Skeletal muscle satellite cell (primary cell): ENCODE measurements around the gene COX8A.

ENCODE experiments used
- H3K27me3 ChIP-seq: 2 replicates; pipeline ENCODE4 v1.7.0; 2013; ENCODE audit warnings: low read length; ENCODE audit not compliant: control insufficient read depth, insufficient read depth
- H3K36me3 ChIP-seq: 2 replicates; pipeline ENCODE4 v1.7.0; 2013; ENCODE audit warnings: mild to moderate bottlenecking, control low read depth, low read length; ENCODE audit not compliant: insufficient read depth
- H3K4me1 ChIP-seq: 2 replicates; pipeline ENCODE4 v1.7.0; 2013; ENCODE audit warnings: low read length; ENCODE audit not compliant: control insufficient read depth, insufficient read depth
- H3K4me2 ChIP-seq: 2 replicates; pipeline ENCODE4 v1.7.0; 2013; ENCODE audit warnings: mild to moderate bottlenecking, low read length
- H3K4me3 ChIP-seq: 2 replicates; pipeline ENCODE4 v1.7.0; 2013; ENCODE audit warnings: low read length
- H3K9ac ChIP-seq: 2 replicates; pipeline ENCODE4 v1.7.0; 2013; ENCODE audit warnings: mild to moderate bottlenecking, low read depth, low read length, moderate library complexity
- H3K9me3 ChIP-seq: replicated peaks from 2 replicates; pipeline ENCODE4 v1.7.0; 2013; ENCODE audit warnings: mild to moderate bottlenecking, control low read depth, low read length

The COX8A gene

DNA sequence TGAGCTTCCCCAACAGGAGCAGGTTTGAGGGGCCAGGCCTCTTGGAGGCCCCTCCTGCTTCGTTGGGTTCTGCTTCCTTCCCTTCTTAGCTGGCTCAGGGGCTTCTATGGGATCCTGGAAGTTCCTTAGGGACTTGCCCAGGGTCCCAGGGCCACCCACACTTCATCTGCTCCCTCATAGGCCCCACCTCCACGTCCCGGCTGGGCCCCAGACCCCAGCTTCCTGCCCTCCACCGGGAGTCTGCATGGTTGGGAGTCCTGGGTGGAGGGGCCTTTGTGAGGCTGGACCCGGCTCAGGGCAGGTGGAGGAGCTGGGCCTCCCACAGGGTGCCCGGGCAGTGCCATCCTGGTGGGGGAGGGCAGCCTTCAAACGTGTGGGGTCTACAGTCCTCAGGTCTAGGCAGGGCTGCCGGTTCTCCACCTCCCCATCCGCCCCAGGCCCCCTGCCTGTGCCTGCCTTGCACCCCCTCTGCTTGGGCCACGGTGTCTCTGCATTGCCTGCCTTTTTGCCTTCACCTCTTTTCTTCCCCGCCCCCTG lies 23.4 kb downstream of the COX8A start:
- no peak overlapping the region for H3K4me3 ChIP-seq
- H3K36me3 ChIP-seq = peaks cover 38% of the 10 kb centered on the region
- no peaks in the 10 kb centered on the region for H3K27me3 ChIP-seq
- peaks cover 4% of the 10 kb centered on the region for H3K4me1 ChIP-seq
- H3K9ac ChIP-seq = no peak overlapping the region
- H3K9me3 ChIP-seq = no peaks in the 10 kb centered on the region
- no peak overlapping the region for H3K4me2 ChIP-seq

GRCh38 chr11:63998558-63999348 lies 24.3 kb downstream of the COX8A start:
- H3K4me3 ChIP-seq = no peak overlapping the region
- H3K4me2 ChIP-seq = no peak overlapping the region
- H3K27me3 ChIP-seq = no peaks in the 10 kb centered on the region
- H3K36me3 ChIP-seq = peaks cover 38% of the 10 kb centered on the region
- no peak overlapping the region for H3K9ac ChIP-seq
- H3K4me1 ChIP-seq = peaks cover 4% of the 10 kb centered on the region
- H3K9me3 ChIP-seq = no peaks in the 10 kb centered on the region

DNA sequence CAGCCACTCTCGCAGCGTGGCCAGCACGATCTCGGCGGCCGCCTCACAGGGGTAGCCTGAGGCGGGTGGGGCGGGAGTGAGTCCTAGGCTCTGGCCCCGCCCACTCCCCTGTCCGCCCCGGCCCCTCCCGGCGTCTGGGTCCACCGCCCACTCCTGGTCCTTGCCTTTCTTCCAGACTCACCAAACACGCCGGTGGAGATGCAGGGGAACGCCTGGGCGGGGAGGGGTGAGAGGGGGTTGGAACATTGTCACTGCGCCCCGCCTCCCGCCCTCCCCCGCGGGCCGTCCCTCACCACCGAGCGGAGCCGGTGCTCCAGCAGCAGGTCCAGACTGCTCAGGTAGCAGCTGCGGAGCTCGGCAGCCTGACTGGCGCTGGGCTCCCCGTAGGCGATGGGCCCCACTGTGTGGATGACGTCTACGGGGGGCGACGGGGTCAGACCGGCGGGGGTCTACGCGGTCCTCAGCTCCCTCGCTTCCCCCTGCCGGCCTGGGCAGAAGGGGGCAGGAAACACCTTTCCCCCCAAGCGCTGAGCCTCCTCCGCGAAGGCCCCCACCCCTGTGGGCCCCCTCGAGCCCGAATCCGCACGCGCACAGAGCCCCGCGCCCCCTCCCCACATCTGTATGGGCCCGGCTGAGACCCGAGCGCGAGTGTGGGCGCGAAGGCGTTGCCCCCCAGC lies 25.1 kb downstream of the COX8A start:
- Histone ChIP-seq H3K4me1 (peaks cover 4% of the 10 kb centered on the region), H3K4me3 (no peak overlapping the region), H3K9ac (no peak overlapping the region), H3K36me3 (peaks cover 37% of the 10 kb centered on the region), H3K9me3 (no peaks in the 10 kb centered on the region), H3K4me2 (no peak overlapping the region), H3K27me3 (no peaks in the 10 kb centered on the region)

- no peaks in the 10 kb centered on the region for H3K9me3 ChIP-seq
- no peak overlapping the region for H3K9ac ChIP-seq
- peaks cover 32% of the 10 kb centered on the region for H3K36me3 ChIP-seq
- H3K4me3 ChIP-seq = no peak overlapping the region
- peaks cover 4% of the 10 kb centered on the region for H3K4me1 ChIP-seq
- no peaks in the 10 kb centered on the region for H3K27me3 ChIP-seq
- H3K4me2 ChIP-seq = no peak overlapping the region
Observed at GRCh38 chr11:64000026-64000739, 25.8 kb downstream of the COX8A start.

- H3K36me3 ChIP-seq = peaks cover 32% of the 10 kb centered on the region
- H3K4me2 ChIP-seq = no peak overlapping the region
- no peaks in the 10 kb centered on the region for H3K9me3 ChIP-seq
- no peaks in the 10 kb centered on the region for H3K27me3 ChIP-seq
- H3K4me1 ChIP-seq = peaks cover 4% of the 10 kb centered on the region
- no peak overlapping the region for H3K4me3 ChIP-seq
- H3K9ac ChIP-seq = no peak overlapping the region
Observed at GRCh38 chr11:64000740-64001483, 26.5 kb downstream of the COX8A start.

DNA sequence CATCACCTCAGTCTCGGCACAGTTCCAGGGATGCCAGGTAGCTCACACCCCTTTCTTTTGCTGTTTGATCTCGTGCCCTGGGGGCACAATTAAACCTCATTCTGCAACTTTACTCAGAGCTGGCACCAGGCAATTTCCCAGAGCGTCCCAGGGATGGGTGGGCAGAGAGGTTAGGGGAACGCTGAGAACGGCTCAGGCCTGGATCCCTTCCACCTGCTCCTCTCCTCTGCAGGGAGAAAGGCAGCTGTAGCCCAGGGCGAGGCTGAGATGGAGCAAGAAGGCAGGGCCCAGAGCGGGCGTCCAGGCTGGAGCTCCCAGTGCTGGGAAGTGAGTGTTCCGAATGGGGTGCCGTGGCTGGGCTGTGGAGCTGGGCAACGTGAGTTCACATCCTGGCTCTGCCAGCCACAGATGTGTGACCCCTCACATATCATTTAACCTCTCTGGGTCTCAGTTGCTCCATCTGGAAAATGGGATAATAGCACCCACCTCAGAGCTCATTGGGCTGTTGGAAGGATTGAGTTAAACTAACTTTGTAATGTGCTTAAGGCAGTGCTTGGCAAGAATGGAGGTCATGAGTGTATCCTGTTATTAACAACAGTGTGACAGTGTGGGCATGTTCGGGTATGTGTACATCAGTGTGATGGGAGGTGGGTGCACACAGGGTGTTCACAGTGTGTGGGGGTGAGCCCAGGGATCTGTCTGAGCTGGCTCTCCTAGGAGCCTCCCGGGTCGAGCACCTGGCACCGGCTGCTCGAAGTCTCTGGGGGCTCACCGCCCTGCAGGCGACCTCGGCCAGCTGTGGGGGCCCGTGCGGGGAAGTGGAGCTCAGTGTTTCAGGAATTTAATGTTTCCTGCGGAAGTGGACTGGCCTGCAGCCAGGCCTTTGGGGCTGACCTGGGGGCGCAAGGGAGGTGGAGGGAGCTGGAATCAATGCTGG lies 27.3 kb downstream of the COX8A start:
- Histone ChIP-seq H3K27me3 (no peaks in the 10 kb centered on the region), H3K4me3 (no peak overlapping the region), H3K4me2 (no peak overlapping the region), H3K9me3 (no peaks in the 10 kb centered on the region), H3K4me1 (peaks cover 6% of the 10 kb centered on the region), H3K36me3 (peaks cover 26% of the 10 kb centered on the region), H3K9ac (no peak overlapping the region)

GRCh38 chr11:64003807-64004589 lies 29.6 kb downstream of the COX8A start:
- Histone ChIP-seq H3K27me3 (no peaks in the 10 kb centered on the region), H3K4me3 (no peak overlapping the region), H3K4me2 (no peak overlapping the region), H3K36me3 (peaks cover 7% of the 10 kb centered on the region), H3K9ac (no peak overlapping the region), H3K4me1 (peaks cover 20% of the 10 kb centered on the region), H3K9me3 (no peaks in the 10 kb centered on the region)

DNA sequence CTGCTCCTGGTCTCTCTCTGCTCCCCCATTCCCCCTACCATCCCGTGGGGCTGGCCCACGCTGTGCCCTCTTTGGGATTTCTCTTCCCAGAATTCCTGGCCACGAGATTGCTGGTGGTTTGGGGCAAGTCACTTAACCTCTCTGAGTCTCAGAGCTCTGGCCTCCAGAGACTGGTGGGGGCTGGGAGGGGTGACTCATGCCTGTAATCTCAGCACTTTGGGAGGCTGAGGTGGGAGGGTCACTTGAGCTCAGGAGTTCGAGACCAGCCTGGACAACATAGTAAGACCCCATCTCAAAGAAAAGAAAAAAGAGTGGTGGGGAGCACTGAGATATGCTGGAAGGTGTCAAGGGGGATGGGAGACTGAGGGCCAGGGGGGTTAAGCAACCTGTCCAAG lies 30.2 kb downstream of the COX8A start:
- peaks cover 7% of the 10 kb centered on the region for H3K36me3 ChIP-seq
- H3K4me2 ChIP-seq = no peak overlapping the region
- no peaks in the 10 kb centered on the region for H3K27me3 ChIP-seq
- H3K9me3 ChIP-seq = no peaks in the 10 kb centered on the region
- H3K4me3 ChIP-seq = no peak overlapping the region
- H3K4me1 ChIP-seq = peaks cover 20% of the 10 kb centered on the region
- no peak overlapping the region for H3K9ac ChIP-seq

DNA sequence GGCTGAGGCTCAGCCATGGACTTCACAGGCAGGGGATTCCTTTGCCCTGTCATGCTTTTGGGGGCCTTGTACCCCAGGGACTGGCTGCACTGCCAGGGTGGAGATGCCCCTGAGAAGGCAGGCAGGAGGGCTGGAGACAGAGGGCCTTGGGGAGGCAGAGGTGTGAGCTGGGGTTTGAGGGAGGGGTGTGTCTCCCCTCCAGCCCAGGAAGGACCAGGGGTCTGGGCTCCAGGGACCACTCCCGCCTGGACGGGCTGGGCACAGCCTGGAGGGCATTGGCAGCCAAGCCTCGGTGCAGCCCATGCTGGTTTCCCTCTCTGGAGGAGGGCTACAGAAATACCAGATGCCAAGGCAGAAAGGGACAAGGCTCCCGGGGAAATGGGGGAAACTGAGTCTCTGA lies 31.3 kb downstream of the COX8A start:
- Histone ChIP-seq H3K36me3 (peaks cover 7% of the 10 kb centered on the region), H3K27me3 (no peaks in the 10 kb centered on the region), H3K4me2 (no peak overlapping the region), H3K4me1 (peaks cover 20% of the 10 kb centered on the region), H3K9ac (no peak overlapping the region), H3K9me3 (no peaks in the 10 kb centered on the region), H3K4me3 (no peak overlapping the region)

DNA sequence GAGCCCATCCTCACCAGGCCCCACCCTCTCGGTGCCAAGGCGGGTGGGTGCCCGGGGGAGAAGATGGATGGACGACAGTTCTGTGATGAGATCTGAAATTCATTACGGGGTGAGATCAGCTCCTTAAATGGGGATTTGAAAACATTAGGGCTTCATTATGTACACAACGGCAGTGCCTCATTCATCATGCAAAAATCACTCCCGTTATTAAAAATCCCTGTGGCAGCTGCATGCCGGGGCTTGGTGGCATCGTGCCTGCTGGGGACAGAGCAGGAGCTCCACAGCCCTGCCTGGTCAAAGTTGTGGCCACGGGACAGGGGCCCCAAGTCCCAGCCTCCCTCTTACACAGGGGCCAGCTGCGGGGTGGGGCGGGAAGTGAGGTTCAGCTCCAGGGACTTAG lies 32.0 kb downstream of the COX8A start:
- no peak overlapping the region for H3K4me3 ChIP-seq
- no peaks in the 10 kb centered on the region for H3K27me3 ChIP-seq
- peaks cover 4% of the 10 kb centered on the region for H3K36me3 ChIP-seq
- peaks cover 20% of the 10 kb centered on the region for H3K4me1 ChIP-seq
- no peak overlapping the region for H3K9ac ChIP-seq
- H3K9me3 ChIP-seq = no peaks in the 10 kb centered on the region
- H3K4me2 ChIP-seq = no peak overlapping the region
